HG03460 (cell line): ENCODE data around the gene RPL18A.

Source experiments
- ATAC-seq: cut with Tn5 transposase; IDR thresholded peaks from one replicate; pipeline ENCODE4 v1.9.1; 2021; ENCODE audit not compliant: unreplicated experiment

The RPL18A gene

GRCh38 chr19:17859533-17860330, at the start of gene RPL18A:
TSS of gene RPL18A (plus strand) at chr19:17859910. CDS start at chr19:17859957, 47 bp downstream.
- peak; percentile 93 for ATAC-seq

DNA sequence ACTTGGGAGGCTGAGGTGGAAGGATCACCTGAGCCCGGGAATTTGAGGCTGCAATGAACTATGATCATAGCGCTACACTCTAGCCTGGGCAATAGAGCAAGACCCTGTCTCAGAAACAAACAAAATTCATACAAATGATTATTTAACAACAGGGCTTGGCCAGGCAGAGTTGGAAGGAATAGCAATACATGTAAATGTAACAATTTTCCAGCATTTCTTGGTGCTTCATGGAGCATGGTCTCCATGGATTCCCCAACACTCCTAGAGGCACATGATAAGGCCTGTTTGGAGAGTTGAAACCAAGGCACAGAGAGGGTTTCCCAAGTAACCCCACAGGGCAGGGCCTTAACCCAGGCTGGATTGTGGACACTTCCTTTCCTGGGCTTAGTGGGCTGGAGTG, 48.6 kb upstream of the RPL18A start:
- no peak for ATAC-seq

GRCh38 chr19:17811681-17812080, 48.0 kb upstream of the RPL18A start:
- no peak for ATAC-seq

GRCh38 chr19:17812099-17812498, 47.6 kb upstream of the RPL18A start:
- ATAC-seq: no peak

DNA sequence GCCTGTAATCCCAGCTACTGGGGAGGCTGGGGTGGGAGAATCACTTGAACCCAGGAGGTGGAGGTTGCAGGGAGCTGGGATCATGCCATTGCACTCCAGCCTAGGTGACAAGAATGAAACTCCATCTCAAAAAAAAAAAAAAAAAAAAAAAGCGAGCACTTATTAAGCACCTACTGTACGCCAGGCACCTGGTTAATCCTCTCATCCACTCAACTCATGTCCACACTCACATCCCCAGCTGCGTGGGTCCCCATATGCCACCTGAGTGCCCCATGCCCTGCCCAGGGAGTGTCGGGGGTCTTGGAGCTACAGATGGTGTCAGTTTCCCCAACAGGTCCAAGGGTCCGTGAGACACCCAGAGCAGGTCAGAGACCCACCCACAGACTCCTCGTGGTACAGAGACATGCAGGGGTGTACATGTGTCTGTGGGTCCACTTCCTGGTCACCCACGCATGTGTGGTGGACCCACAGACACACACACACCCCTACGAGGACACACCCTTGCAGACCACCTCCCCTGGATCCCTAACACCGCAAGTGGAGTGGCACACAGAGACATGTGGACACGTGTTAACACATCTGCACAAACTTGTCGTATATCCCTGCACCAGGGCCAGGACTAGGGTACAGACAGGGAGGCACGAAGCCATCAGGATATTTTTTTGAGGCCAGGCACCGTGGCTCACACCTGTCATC, 41.9 kb upstream of the RPL18A start:
- ATAC-seq: no peak

DNA sequence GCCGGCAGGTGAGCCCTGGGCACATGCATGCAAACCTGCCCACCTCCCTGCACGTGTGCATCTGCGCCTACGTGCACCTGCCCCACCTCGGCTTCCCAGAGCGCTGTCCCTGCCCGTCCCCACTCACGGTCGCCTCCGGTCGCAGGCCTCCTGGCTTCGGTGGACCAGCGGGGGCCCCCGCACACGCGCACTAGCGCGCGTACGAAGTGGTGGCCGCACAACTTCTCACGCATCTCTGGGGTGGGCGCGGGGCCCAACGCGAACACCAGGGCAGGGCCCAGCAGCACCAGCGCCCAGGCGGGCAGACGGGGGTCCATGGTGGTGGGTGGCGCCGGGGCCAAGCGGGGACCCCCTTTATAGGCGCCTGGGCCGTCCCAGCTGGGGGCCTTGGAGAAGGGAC, 38.5 kb upstream of the RPL18A start, which contains the start of gene INSL3:
INSL3 (minus strand) TSS at position 330 of the 400 bp plus-strand sequence; CDS start at position 317, 13 bp downstream.
- ATAC-seq: no peak

DNA sequence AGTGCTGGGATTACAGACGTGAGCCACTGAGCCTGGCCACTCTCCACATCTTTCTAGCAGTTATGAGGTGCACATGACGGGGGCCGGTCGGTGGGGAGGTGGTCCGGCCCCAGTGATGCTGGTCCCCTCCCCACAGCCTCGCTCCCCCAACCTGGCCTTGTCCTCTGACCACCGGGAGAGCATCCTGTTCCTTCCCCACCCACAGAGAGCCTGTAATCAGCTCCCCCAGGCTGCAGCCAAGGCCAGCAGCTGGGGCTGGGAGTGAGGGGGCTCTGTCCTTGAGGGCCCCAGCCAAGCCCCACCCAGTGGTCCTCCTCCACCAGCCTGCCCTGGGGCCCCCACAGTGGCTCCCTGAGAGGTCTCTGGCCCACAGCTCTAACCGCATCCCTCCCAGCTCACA, 35.4 kb upstream of the RPL18A start:
- ATAC-seq: no peak

- no peak for ATAC-seq
Measured at GRCh38 chr19:17826508-17827056, 33.1 kb upstream of the RPL18A start.

- ATAC-seq: no peak
Measured at GRCh38 chr19:17829855-17830566, 29.7 kb upstream of the RPL18A start.

DNA sequence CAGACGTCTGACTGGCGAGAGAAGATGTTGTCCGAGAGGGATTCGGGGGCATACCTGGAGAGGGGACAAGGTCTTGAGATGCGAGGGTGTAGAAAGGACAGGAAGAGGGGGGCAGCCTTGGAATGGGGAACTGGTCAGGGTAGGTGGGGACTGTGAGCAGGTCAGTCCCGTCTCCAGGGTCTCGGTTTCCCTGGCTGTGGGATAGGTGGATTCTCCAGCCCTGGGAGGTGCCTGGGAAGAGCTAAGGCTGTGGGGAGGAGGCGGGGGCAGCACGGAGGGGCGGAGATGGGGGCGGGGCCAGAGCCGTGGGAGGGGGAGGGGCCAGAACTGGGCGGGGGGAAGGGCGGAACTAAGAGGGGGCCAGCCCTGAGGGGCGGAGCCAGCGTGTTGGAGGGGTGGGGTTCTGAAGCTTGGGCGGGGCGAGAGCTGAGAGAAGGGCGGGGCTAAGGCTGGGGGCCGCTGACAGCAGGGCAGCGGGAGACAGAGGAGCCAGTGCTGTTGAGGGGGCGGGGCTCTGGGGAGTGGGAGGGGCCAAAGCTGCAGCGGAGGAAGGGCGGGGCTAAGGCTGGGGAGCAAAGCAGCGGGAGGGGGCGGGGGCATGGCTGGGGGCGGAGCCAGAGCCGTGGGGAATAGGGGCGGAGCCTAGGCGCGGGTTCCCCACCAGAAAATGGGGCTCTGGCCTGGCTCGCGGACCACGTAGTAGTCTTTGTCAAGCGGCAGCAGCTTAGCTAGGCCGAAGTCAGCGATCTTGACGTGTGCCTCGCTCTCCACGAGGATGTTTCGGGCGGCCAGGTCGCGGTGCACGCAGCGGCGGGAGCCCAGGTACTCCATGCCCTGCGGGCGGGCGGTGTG, 28.9 kb upstream of the RPL18A start:
- ATAC-seq: no peak

DNA sequence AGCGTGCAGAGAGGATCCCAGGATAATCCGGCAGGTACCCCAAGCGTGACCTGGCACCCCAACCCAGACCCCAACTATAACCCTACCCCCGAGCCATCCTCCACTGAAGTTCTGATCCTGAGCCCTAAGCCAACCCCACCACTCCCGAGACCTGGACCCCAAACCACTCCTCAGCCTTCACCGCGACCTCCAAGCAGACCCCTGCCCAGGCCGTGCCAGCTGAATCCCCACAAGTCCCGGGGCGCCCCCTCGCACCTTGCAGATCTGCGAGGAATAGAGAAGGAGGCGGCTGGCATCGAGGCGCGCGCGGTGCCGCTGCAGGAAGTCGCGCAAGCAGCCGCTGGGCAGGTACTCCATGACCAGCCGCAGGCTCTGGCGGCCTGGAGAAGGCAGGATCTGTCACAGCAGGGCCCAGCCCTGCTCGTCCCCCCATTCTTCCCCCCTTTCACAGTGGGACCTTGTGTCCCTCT, 28.3 kb upstream of the RPL18A start:
- no peak for ATAC-seq

DNA sequence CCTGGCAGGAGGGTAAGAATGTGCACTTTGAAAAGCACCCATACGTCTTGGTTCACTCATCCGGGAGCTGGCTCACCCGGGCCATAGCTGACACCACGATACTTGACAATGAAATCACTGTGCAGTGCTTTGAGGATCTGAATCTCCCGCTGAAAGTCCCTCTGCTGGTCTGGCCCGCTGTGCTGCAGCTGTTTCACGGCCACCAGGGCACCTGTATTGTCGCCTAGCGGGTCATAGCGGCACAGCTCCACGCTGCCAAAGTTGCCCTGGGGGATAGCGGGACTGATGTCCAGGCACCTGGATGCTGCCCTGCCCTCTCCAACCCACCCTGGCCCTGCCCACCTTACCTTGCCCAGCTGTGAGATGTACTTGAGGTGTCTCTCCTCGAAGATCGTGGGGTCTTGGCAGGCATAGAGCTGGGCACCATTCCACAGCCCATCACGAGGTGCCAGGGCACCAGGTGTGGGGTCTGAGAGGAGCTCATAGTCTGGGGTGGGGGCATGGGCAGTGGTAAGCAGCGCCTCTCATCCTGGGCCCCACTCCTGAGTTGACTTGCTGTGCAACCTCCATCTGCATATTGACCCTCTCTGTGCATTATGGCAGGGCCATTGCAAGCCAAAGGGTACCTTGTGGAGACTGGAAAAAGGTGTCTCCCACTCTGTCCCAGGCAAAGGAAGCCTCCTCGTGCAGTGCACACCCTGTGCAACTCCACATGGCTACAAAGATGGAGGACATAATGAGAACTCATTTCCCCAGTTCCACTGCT, 27.1 kb upstream of the RPL18A start:
- ATAC-seq: no peak

DNA sequence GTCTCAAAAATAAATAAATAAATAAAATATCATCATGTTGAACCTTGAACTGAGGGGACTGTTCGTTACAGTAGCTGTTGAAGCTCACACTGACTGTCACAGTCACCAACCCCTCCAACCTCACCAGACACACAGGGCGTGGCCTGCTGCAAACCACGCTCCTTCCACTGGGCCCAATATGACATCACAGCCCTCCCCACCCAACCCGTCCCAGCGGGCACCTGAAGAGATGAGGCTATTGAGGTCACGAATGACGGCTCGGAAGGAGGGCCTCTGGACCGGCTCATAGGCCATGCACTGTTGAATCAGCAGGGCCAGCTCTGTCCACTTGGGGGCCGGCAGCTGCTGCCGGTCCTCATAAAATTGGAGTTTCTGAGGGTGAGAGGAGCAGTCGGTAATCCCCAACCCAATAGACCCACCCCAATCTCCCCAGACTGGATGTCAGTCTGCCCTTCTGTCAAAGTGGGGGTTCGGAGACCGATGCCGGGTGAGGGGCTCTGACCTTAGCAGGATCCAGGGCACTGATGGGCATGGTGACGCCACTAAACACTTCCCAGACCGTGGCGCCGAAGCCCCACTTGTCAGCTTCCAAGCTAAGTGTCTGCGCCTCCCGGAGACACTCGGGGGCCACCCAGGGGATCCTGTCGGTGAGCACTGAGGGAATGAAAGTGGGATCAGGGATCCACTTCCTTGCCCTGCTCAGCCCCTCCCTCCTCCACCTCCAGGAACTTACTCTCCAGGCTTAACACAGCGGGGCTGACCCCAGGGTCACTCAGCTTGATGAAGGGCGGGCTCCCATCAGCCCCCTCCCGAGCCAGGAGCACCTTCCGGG, 25.1 kb upstream of the RPL18A start:
- no peak for ATAC-seq

- no peak for ATAC-seq
Measured at GRCh38 chr19:17835182-17836006, 24.3 kb upstream of the RPL18A start.

DNA sequence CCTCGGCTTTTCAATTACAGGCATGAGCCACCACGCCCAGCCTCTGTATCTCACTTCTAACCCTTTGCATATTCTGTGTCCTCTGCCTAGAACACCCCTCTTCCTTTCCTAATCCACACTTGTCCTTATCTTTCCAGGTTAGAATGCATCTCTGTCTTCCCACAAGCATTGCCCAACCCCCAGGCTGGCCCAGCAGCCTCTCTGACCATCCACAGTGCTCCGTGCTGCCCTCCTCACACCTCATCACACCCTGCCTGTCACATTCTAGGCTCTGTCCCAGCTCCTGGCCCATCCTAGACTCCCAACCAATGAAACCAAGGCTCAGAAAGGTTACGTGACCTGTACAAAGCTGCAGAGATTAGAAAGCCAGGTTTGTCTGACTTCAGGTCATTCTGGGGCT, 23.2 kb upstream of the RPL18A start:
- no peak for ATAC-seq

DNA sequence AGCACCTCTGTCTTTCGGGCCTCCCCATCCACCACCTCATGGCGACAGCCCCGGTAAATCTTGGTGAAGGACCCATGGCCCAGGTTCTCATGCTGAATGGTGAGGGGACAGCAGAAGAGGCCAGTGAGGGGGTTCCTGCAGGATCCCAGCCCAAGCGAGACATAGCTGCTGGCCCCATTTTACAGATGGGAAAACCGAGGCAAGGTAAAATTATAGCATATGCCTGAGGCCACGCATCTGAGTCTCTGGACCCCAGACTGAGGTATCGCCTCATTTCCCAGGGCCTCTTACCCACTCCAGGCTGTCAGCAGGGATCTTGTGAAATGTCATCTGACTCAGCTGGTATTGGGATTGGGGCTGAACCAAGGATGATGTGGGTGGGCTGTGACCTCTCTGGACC, 21.7 kb upstream of the RPL18A start:
- ATAC-seq: no peak

GRCh38 chr19:17840019-17840418, 19.7 kb upstream of the RPL18A start:
- no peak for ATAC-seq

DNA sequence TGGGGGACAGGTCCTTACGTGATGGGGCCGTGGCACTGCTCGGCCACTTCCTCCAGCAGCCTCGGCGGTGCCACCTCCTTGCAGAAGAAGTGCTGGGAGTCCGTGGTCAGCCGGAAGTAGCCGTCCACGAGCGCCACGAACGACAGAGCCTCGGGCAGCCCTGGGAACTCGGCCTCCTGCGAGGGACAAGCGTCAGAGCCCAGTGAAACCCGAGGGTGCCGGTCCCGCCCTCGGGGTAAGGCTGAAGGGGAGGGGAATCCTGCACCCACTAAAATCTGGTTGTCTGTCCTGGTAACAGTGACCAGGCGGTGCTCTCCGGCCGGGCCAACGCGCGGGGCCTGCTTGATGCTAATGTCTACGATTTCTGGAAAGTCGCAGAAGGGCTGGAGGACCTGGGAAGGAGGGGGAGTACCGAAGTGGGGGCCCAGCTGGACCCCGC, 18.3 kb upstream of the RPL18A start:
- ATAC-seq: no peak
